GM21825 (cell line): ENCODE measurements around the gene NPM1.

ENCODE experiments used
- ATAC-seq: cut with Tn5 transposase; IDR thresholded peaks from one replicate; pipeline ENCODE4 v1.9.1; 2021; ENCODE audit warnings: mild to moderate bottlenecking, moderate library complexity; ENCODE audit not compliant: unreplicated experiment

The NPM1 gene

GRCh38 chr5:171427318-171428167 lies 39.9 kb downstream of the NPM1 start:
- no peak for ATAC-seq

GRCh38 chr5:171428168-171428696 lies 40.6 kb downstream of the NPM1 start:
- ATAC-seq = no peak

- no peak for ATAC-seq
Measured at GRCh38 chr5:171428809-171429542, 41.3 kb downstream of the NPM1 start.

- no peak for ATAC-seq
Measured at GRCh38 chr5:171429543-171429910, 41.9 kb downstream of the NPM1 start.

- ATAC-seq = no peak
Measured at GRCh38 chr5:171431251-171431777, 43.7 kb downstream of the NPM1 start.

- no peak for ATAC-seq
Measured at GRCh38 chr5:171432076-171432475, 44.4 kb downstream of the NPM1 start.

- ATAC-seq = no peak
Measured at GRCh38 chr5:171432583-171433351, 45.1 kb downstream of the NPM1 start.

- no peak for ATAC-seq
Measured at GRCh38 chr5:171433352-171433698, 45.7 kb downstream of the NPM1 start.

- ATAC-seq = no peak
Measured at GRCh38 chr5:171433982-171434676, 46.5 kb downstream of the NPM1 start.

- no peak for ATAC-seq
Measured at GRCh38 chr5:171434874-171435273, 47.2 kb downstream of the NPM1 start.

GRCh38 chr5:171435908-171436307 lies 48.3 kb downstream of the NPM1 start:
- ATAC-seq = no peak

GRCh38 chr5:171436804-171437285 lies 49.2 kb downstream of the NPM1 start:
- no peak for ATAC-seq

- no peak for ATAC-seq
Measured at GRCh38 chr5:171437286-171437821, 49.7 kb downstream of the NPM1 start.

- no peak for ATAC-seq
Measured at GRCh38 chr5:171438738-171439137, 51.1 kb downstream of the NPM1 start.

GRCh38 chr5:171441246-171441791 lies 53.7 kb downstream of the NPM1 start:
- ATAC-seq = no peak

- no peak for ATAC-seq
Measured at GRCh38 chr5:171442287-171443042, 54.8 kb downstream of the NPM1 start.

GRCh38 chr5:171444582-171444981 lies 56.9 kb downstream of the NPM1 start:
- ATAC-seq = no peak

- ATAC-seq = no peak
Measured at GRCh38 chr5:171445644-171446516, 58.2 kb downstream of the NPM1 start.
